GM18499 (cell line): ENCODE measurements around the gene PIGQ.

Experiments used
- ATAC-seq: cut with Tn5 transposase; IDR thresholded peaks from one replicate; pipeline ENCODE4 v1.9.1; 2021; ENCODE audit warnings: moderate number of reproducible peaks; ENCODE audit not compliant: insufficient read depth, unreplicated experiment

The PIGQ gene

DNA sequence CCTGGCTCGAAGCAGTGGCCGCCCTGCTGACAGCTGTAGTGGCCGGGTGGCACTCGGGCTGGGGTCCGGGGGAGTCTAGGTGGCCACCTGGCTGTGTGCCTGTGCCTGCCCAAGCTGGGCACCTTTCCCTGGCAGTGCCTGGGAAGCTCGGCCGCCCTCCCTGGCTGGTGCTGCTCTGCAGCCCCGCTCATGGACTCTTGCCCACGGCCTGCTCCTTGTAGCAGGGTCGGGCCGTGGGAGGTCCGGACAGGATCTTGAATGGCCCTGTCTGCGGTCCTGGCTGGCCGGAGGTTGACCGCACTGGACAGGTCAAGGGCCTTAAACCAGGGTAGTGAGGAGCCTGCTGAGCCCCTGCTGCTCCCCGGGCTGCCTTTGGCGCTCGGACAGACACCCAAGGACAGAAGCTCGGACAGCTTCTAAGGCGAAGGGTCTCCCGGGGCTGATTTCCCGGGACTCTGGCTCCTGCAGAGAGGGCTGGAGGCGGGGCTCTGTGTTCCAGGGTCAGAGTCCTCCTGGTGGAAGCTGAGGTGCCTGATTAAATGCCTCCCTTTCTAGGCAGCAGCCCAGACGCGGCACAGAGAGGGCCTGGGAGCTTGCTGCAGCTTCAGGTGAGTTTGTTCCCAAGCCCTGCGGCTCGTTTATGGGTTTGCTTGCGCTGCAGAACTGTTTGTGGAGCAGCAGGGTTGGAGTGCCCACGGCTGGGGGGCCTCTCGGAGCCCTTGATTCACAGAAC, 36.2 kb upstream of the PIGQ start:
- no peak for ATAC-seq

DNA sequence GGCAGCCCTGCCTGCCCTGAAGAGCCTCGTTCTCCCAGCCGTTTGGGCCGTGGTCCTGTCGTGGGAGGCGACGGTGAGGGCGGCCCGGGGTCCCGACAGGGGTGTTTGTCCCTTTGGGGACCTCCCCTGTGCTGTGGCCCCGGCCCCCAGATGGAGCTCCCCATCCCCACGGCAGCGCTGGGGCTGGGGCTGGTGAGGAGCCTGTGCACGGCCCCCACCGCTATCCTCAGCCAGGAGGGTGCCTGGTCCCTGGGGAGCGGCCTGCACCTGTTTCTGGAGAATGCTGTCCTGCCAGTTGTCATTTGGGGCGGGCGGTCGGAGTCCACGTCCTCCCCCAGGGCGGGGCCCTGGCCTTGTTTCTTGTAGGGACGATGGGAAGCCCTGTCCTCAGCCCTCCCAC, 35.6 kb upstream of the PIGQ start:
- no peak for ATAC-seq

DNA sequence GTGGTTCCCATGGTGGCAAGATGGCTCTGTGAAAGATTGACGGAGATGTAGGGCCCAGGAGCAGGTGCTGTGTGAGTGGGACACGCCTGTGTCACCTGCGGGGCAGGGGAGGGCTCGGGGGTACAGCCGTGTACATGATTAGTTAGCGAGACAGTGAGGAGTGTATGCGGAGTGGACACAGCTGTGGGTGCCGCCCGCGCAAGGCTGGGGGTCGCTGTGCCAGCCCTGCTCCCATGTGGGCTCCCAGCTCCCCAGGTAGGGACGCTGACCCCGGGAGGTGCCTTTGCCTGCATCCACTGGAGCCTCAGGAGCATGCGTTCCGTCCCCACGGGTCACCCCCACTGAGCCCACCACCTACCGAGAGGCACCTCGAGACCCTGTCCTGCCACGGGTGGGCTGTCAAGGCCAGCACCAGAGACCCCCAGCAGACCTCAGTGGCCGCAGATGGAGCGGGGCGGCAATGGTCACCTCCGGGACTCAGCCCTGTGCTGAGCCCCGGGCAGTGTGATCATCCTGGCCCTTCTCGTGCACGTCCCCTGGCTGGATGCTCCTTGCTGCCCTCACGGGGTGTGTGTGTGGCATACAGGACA, 34.8 kb upstream of the PIGQ start:
- no peak for ATAC-seq

DNA sequence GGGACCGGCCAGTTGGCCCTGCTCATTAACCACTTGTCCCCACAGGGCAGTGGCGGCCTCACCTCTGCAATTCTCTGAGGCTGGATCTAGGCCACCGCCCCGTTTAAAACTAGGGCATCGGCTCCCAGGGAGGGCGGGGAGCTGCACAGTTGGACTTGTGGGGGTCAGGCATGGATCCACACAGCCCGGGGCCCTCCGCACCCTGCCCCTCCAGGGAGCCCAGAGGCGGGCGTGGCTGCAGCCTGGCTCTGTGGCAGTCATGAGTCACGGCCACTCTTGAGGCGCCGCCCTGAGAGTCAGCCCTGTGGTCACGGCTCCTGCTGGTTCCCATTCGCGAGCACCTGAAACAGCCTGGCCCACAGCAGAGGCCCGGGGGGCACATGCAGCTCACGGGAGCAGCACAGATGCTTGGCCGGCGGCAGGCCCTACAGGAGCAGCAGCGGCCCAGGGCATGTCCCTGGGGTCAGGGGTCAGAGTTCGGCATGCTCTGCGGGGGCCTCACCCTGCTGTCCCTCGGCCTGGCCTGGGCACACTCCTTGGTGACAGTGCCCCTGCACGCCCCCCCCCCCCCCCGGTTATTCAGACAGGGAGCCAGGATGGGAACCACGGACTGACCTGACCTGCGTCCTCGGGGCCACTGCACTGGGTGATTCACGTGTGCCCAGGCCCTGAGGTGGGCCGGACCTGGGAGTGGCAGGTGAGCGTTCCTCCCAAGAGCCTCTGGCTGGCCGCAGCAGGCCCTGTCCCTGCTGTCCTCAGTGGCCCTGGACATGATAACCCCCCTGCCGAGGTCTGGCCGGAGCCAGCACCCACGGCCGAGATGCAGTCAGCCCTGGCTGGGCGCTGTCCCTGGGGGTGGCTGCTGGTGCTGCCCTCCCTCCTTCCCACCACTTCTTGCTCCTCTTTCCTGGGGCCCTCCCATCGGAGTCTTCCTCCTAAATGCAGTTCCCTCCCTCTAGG, 34.0 kb upstream of the PIGQ start:
- no peak for ATAC-seq

DNA sequence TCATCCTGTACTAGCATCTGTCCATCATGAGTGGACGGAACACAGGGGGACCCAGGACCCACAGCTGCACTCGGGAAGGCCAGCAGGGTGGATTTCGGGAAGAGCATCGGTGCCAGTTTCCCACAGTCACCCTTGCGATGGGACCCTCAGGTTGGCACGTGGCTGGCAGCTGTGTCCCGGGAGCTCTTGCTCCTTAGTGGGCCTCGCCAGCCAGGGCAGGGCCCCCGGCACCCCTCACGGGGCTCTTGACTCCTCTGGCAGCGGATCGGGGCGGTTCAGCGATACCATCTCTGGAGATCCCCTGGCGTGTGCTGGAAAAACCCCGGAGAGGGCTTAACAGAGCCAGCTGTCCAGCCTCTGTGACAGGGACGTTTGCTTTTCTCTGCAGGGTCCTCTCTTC, 33.0 kb upstream of the PIGQ start:
- no peak for ATAC-seq

DNA sequence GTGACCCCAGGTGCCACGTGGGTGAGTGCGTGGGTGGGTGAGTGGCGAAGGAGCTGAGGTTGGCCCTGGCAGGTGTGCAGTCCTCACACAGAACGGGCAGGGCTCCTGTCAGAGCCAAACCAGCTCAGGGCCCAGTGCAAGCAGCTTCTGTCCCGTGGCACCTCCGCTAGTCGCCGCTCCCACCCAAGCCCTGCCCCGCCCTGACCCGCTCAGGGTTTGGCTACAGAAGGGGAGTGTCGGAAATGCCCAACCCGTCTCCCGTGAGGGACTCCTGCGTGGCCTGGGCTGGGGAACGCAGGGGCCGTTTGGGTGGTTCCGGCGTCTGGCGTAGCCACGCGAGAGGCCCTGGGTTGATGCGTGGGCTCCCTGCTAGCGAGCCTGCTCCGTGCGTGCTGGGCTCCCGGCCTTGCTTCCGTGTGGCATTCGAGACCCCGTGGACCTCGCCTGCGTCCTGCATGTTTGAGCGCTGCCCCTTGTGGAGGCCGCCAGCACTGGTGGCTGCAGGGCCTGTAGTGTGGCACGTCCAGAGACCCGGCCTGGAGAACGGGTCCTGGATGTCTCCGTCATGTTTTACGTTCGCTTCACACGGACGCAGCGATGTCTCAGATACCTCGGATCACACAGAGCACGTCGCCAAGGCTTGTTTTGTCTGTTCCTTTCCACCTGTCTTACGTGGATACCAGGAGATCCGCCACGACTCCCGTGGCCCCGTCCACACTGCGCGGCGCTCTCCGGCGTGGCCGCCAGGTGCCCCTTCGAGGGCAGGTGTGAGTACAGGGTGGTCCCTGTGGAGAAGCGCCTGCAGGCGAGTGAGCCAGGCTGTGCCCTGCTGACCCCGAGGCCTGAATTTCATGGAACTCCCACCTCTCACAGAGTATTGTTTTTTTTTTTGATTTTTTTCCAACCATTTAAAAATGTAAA, 32.1 kb upstream of the PIGQ start:
- ATAC-seq = no peak

DNA sequence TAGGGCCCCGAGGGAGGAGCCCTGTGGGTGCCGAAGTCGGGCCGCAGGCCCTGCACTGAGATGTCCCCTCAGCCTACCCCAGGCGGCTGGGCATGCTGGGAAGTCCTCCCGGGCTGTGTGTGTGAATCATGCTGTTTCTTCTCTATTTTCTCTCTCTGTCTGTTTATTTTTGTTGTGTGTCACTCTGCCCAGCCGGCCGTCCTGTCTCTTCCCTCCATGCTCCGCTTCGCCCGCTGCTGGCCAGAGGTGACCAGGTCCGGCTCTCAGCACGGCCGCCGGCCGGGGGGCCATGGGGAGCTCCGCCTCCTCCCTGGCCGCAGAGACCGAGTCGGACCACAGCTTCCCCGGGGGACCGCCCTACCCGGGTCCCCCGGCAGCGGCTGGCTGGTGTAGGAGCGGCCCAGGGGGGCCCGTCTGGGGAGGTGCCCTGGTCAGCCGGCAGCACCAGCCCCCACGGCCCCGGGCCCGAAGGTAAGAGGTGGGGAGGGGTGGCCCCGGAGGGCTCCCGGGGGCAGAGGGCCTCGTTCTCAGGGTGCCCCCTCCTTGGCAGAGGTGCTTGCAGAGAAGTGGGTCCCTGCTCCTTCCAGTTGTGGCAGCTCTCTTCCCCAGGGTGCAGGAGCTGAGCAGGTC, 29.8 kb upstream of the PIGQ start:
- no peak for ATAC-seq

DNA sequence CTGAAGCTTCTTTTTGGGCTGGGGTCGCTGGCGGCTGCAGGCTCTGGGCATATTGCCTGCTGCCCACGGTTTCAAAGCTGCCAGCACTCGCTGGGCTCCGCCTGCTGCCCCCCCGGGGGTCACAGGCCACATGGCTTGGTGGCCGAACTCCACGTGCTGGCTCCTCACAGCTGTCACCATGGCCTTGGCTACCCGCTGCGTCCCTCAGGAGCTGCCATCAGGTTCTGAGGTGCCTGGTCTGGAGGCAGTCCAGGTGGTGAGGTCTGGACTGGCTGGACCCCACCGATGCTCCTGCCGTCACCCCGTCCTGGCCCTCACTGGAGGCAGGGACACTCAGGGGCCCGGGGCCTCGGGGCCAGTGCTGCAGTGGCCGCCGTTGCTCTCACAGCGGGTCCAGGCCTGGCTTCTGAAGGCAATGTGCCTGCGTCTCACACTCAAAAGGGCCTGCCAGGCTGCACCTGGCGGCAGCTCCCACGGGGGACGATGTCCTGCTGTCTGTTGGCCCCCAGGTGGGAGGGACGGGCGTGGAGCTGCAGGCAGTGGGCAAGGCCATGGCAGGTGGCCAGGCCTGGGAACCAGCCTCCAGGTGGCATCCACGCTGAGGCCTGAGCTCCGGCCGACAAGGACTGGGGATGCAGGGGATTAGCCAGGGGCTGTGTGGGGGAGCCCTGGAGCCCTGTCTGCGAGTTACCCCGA, 29.0 kb upstream of the PIGQ start:
- no peak for ATAC-seq

DNA sequence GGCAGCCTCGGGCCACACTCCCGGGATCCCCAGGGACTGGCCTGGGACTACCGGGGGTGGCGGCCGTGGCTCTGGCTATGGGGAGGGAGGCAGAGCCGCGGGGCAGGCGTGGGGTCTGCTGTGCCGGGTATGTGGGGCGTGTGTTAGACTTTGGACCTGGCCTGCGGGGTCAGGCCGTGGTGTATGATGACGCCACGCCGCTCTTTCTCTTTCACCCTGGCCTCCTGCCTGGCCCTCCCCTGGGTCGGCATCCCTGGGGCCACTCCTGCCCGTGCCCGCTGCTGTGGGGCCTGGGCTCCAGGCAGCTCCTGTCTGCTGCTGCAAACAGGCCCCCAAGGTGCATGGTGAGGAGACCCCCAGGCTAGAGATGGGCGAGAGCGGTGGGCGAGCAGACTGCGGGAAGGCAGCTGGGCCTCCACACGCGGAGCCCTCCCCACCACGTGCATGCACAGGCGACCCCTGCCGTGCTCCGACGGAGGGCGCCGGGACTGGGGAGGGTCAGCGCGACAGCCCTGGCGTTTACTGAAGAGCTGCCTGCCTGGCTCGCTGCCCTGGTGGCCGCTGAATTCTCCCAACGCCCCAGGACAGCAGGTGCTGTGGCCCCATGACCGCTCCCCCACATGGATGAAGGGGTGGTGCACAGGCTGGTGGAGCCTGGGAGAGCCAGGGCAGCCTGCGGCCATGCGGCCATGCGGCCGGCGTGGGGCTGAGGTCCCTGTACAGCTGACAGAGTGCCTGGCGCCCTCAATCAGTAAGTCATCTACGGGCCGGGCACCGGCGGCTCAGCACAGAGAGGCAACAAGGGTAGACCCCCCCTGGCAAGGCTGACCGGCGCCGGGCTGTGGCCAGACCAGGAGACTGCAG, 26.2 kb upstream of the PIGQ start:
- ATAC-seq = no peak

DNA sequence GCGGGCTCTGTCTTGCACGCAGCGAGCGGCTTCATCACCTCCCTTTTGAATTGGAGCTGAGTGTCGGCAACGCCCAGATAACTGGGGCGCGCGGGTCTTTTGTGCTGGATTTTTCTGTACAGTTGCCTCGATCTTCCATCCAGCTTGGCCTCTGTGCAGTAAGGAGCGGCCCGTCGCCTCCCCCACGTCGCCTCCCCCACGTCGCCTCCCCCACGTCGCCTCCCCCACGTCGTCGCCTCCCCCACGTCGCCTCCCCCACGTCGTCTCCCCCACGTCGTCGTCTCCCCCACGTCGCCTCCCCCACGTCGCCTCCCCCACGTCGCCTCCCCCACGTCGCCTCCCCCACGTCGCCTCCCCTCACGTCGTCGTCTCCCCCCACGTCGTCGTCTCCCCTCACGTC, 25.3 kb upstream of the PIGQ start:
- ATAC-seq = no peak

DNA sequence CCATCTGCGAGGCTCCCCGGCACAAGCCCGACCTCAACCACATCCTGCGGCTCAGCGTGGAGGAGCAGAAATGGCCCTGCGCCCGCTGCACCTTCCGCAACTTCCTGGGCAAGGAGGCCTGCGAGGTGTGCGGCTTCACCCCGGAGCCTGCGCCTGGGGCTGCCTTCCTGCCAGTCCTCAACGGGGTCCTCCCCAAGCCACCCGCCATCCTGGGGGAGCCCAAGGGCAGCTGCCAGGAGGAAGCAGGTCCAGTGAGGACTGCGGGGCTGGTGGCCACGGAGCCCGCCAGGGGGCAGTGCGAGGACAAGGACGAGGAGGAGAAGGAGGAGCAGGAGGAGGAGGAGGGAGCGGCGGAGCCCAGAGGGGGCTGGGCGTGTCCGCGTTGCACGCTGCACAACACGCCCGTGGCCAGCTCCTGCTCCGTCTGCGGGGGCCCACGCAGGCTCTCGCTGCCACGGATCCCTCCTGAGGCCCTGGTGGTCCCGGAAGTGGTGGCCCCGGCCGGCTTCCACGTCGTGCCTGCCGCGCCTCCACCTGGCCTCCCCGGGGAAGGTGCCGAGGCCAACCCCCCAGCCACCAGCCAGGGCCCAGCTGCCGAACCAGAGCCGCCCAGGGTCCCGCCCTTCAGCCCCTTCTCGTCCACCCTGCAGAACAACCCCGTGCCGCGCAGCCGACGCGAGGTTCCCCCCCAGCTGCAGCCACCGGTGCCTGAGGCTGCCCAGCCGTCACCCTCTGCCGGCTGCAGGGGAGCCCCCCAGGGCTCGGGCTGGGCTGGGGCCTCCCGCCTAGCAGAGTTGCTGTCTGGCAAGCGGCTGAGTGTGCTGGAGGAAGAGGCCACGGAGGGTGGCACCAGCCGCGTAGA, 22.6 kb upstream of the PIGQ start:
- ATAC-seq = no peak

DNA sequence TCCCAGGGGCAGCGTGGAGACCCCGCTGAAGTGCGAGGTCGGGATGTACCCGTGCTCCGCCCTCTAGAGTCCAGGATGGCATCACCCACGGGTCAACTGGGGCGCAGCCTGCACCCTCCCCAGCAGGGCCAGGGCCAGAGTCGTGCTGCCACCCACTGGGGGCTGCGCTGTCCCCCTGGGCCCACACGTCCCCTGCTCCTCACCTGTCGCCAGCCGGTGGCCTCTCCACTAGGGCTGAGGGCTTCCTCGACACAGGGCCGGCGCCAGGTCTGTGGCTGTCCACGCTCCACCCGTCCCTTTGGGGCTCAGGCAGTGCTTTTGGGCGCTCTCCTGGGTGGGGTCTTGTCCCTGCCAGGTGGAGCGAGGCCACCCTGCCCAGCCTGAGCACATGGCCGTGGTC, 21.2 kb upstream of the PIGQ start:
- no peak for ATAC-seq

DNA sequence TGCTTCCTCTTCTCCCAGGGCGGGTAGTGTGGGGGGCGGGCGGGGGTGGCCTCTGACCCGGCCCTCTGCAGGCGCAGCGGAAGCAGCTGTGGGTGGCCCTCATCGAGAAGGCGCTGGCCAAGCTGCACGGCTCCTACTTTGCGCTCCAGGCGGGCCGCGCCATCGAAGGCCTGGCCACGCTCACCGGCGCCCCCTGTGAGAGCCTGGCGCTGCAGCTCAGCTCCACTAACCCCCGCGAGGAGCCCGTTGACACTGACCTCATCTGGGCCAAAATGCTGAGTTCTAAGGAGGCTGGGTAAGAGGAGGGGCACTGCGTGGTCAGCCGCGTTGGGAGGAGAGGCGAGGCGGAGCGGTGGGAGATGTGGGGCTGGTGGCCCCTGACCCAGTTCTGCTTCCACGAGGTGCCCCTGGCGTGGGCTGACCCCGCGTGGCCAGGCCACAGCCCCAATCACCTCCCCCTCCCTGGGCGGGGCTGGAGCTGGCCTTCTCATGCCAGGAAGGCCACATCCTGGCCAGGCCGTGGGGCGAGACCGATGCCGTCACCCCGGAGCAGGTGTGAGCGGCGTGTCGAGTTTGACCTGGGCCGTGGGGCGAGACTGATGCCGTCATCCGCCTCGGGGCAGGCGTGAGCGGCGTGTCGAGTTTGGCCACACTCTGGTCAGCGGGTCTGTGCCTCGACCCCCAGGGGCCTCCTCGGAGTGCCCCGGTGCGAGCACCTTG, 20.1 kb upstream of the PIGQ start:
- ATAC-seq = no peak

DNA sequence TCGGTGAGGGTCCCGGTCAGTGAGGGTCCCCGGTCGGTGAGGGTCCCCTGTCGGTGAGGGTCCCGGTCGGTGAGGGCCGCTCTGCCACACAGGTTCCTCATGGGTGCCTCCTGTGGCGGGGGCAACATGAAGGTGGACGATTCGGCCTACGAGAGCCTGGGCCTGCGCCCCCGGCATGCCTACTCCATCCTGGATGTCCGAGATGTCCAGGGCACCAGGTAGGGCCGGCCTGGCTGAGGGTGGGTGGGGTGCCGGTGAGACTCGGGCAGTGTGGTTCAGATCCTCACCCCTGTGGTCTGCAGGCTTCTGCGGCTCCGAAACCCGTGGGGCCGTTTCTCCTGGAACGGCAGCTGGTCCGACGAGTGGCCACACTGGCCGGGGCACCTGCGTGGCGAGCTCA, 18.6 kb upstream of the PIGQ start:
- no peak for ATAC-seq

DNA sequence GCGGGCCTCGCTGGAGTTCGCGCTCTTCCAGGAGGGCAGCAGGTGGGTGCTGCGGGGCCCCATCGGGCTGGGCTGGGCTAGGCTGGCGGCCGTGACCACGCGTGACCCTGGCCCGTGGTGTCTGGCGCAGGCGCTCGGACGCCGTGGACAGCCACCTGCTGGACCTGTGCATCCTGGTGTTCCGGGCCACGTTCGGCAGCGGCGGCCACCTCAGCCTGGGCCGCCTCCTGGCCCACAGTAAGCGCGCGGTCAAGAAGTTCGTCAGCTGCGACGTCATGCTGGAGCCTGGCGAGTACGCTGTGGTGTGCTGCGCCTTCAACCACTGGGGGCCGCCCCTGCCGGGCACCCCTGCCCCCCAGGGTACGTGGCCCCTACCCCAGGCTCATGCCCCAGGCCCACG, 17.6 kb upstream of the PIGQ start:
- ATAC-seq = no peak

DNA sequence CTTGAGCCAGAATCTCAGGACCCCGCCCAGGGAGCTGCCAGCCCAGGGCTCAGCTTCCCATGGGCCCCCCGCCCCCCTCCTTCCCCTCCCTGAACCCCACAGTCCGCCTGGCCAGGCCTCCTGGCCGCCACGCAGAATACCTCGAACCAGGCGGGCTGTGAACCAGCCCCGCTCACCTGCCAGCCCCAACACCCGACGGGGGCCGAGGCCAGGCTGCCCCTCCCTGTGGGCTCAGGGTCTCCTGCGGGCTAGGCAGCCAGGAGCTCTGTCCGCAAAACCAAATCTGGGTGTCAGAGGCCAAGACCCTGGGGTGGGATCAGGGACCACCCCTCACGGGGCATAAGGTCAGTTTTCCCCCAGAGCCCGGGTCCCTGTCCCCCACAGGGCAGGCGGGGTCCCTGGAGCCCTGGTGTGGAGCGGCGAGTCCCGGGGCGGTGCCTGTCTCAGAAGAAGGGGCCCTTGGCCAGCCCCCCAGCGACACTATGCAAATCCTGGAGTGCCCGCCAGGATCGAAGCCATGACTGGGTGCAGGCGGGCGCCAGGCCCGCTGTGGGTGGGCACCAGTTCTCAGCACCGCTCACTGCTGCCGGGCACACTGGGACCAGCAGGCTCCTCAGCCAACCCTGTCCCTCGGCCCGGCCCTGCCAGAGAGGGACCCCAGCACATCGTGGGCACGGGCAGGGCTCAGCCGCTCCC, 16.0 kb upstream of the PIGQ start:
- ATAC-seq = no peak
